ENCODE data around the gene CCDC159. TPM values are rescaled to one million over a fixed set of nuclear protein-coding genes. Genes with fewer than 3 reads are reported as not detected.

Gene CCDC159
- total and polyA plus RNA-seq, 4 donors: 6.3 to 25.2 (median 16.5) TPM

DNA sequence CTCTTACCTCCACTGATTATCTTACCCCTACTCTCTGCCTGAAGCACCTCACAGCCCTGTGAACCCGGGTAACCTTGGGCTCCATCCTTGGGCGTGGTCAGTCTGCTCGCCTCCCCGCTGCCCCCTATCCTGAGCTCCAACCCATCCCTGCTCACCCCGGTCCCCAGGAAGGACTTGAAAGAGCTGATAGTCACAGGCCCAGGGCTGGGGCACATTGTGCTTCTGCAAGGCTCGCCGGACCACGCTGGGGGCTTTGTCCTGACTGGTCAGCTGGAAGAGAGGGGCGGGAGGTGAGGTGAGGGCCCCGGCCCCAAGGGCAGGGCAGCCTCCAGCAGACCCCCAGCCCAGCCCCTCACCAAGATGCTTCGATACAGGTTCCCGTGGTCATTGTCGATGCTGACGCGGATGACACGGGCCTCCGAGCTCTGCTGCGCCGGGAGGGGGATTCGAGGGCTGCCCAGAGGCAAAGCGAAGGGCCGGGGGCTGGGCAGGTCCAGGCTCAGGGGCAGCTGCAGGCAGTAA, 50.8 kb downstream of the CCDC159 start (continued):
- no peak for TF ChIP-seq TAF1 (conservative IDR thresholded peaks at IDR 0.05)
- TF ChIP-seq RXRA (IDR thresholded peaks at IDR 0.05): no peak
- TF ChIP-seq EGR1 (IDR thresholded peaks at IDR 0.05; ENCODE audit: low read depth in 2 of 2): no peak
- no peak for TF ChIP-seq MAX (IDR thresholded peaks at IDR 0.05)

GRCh38 chr19:11399667-11400066, 53.3 kb downstream of the CCDC159 start:
- Histone ChIP-seq H3K27ac (ENCODE audit: low read depth in 1 of 2, low read length in 2 of 2) (no peak overlapping the region), H3K4me3 (ENCODE audit: low read depth in 1 of 3, low read length in 3 of 3) (no peak overlapping the region), H3K36me3 (ENCODE audit: control insufficient read depth in 4 of 4, insufficient read depth in 3 of 4, low read depth in 1 of 4, low read length in 3 of 4) (peaks cover 0 to 11% (median 8%) of the 10 kb centered on the region in 4 donors), H3K4me1 (ENCODE audit: control insufficient read depth in 4 of 4, insufficient read depth in 4 of 4, low read length in 3 of 4) (no peaks in the 10 kb centered on the region), H3K9ac (ENCODE audit: low read depth in 1 of 2, low read length in 2 of 2) (no peak overlapping the region), H3K9me3 (ENCODE audit: control insufficient read depth in 4 of 4, low read length in 3 of 4) (no peaks in the 10 kb centered on the region), H3K27me3 (ENCODE audit: control insufficient read depth in 4 of 4, insufficient read depth in 4 of 4, low read length in 3 of 4) (no peaks in the 10 kb centered on the region)
- TF ChIP-seq YY1 (IDR thresholded peaks at IDR 0.05) (no peak), RAD21 (IDR thresholded peaks at IDR 0.05) (no peak), HNF4A (conservative IDR thresholded peaks at IDR 0.05) (no peak), GABPA (IDR thresholded peaks at IDR 0.05 in 1 of 2, conservative IDR thresholded peaks at IDR 0.05 in 1 of 2) (no peak), RXRA (IDR thresholded peaks at IDR 0.05) (no peak), FOXA1 (IDR thresholded peaks at IDR 0.05) (no peak), ZBTB33 (IDR thresholded peaks at IDR 0.05) (no peak), HNF4G (IDR thresholded peaks at IDR 0.05) (no peak), TAF1 (conservative IDR thresholded peaks at IDR 0.05) (no peak), CTCF (IDR thresholded peaks at IDR 0.05; ENCODE audit: low read depth, low read length, missing input control) (no peak), MAX (IDR thresholded peaks at IDR 0.05) (no peak), ATF3 (IDR thresholded peaks at IDR 0.05) (no peak), SP1 (IDR thresholded peaks at IDR 0.05) (no peak)
- TF ChIP-seq, protein P1, sequence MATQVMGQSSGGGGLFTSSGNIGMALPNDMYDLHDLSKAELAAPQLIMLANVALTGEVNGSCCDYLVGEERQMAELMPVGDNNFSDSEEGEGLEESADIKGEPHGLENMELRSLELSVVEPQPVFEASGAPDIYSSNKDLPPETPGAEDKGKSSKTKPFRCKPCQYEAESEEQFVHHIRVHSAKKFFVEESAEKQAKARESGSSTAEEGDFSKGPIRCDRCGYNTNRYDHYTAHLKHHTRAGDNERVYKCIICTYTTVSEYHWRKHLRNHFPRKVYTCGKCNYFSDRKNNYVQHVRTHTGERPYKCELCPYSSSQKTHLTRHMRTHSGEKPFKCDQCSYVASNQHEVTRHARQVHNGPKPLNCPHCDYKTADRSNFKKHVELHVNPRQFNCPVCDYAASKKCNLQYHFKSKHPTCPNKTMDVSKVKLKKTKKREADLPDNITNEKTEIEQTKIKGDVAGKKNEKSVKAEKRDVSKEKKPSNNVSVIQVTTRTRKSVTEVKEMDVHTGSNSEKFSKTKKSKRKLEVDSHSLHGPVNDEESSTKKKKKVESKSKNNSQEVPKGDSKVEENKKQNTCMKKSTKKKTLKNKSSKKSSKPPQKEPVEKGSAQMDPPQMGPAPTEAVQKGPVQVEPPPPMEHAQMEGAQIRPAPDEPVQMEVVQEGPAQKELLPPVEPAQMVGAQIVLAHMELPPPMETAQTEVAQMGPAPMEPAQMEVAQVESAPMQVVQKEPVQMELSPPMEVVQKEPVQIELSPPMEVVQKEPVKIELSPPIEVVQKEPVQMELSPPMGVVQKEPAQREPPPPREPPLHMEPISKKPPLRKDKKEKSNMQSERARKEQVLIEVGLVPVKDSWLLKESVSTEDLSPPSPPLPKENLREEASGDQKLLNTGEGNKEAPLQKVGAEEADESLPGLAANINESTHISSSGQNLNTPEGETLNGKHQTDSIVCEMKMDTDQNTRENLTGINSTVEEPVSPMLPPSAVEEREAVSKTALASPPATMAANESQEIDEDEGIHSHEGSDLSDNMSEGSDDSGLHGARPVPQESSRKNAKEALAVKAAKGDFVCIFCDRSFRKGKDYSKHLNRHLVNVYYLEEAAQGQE (IDR thresholded peaks at IDR 0.05): no peak
- WGBS: 95% methylated on average over 9 of the region's 9 CpGs
- DNase-seq (ENCODE audit: low spot score): no peak
